ENCODE results near the gene TNS1. TPM values are rescaled to one million over a fixed set of nuclear protein-coding genes. Genes with fewer than 3 reads are reported as not detected.

The TNS1 gene
- total and polyA plus RNA-seq, 9 of the 15 experiments (the other 6 are each of a cell fraction or from before 2014, with no cell fraction given): 0.13 to 2.7 (median 0.77) TPM

DNA sequence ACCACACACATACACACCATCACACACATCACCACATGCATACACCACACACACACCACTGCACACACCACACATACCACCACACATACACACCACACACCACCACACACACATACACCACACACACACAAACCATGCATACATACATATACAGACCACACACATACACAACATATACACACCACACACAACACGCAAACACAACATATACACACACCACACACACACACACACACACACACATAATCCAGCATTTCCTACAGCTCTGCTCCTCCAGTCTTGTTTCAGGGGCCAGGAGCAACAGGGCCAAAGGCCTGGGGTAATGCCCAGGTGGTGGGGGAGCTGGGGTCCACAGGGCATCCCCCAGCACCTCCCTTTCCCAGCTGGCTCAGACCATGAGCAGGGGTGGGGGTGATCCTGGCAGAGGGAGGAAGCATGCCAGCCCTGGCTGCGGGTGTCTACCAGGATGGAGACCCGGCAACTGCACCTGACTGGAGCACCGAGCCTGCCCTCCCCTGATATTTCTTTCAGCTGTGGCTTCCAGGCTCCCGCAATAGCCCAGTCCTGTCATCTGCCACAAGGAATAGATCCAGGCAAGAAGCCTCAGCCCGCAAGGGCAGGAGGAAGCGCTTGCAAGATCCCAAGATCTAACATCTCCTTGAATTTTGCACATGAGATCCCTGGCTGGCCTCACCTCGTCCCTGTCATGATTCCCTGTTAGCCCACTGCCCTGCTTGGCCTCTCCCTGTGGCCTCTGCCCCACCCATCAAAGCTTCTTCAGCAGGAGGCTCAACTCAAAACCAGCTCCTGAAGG, 196.9 kb downstream of the TNS1 start:
- Histone ChIP-seq H3K79me2 (ENCODE audit: control insufficient read depth, insufficient read depth, low read length) (no peaks in the 10 kb centered on the region), H3K9me1 (ENCODE audit: control insufficient read depth, insufficient read depth, low read length) (no peaks in the 10 kb centered on the region), H3K27me3 (ENCODE audit: control insufficient read depth in 2 of 2, insufficient read depth in 2 of 2, low read length in 2 of 2) (no peaks in the 10 kb centered on the region; a peak in 1 of 5 replicates), H4K20me1 (replicated peaks; ENCODE audit: control insufficient read depth, insufficient read depth, low read length) (no peaks in the 10 kb centered on the region), H3K9me3 (replicated peaks; ENCODE audit: control insufficient read depth, insufficient read depth, low read depth, low read length) (no peaks in the 10 kb centered on the region), H3K4me2 (ENCODE audit: insufficient read depth, low read length) (no peak overlapping the region), H3K4me3 (no peak overlapping the region), H2AFZ (ENCODE audit: low read depth, low read length) (no peak overlapping the region), H3K36me3 (ENCODE audit: control insufficient read depth, insufficient read depth, low read length) (no peaks in the 10 kb centered on the region), H3K4me1 (replicated peaks in 1 of 2; ENCODE audit: control insufficient read depth in 2 of 2, insufficient read depth in 2 of 2, low read length in 2 of 2) (peaks cover 0 to 17% of the 10 kb centered on the region in 2 experiments; a peak in 4 of 5 replicates), H3K27ac (ENCODE audit: extremely low read depth, low read depth, low read length) (no peak overlapping the region), H3K9ac (ENCODE audit: insufficient read depth in 1 of 2, low read depth in 2 of 2, low read length in 2 of 2) (no peak overlapping the region)
- DNase-seq (ENCODE audit: extremely low read depth in 1 of 4, low spot score in 3 of 4): no peak
- in situ Hi-C loops (cut with MboI): no loop called here
- no TSS peak for BruUV-seq (replicated peaks)
- intact Hi-C loops (cut with micrococcal nuclease): no loop called here
- 28% methylated on average over 7 of the region's 8 CpGs for WGBS (ENCODE audit: insufficient coverage, low coverage, missing lambda C conversion rate)
- TF ChIP-seq, protein P1, sequence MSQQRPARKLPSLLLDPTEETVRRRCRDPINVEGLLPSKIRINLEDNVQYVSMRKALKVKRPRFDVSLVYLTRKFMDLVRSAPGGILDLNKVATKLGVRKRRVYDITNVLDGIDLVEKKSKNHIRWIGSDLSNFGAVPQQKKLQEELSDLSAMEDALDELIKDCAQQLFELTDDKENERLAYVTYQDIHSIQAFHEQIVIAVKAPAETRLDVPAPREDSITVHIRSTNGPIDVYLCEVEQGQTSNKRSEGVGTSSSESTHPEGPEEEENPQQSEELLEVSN (IDR thresholded peaks at IDR 0.05; ENCODE audit: borderline replicate concordance in 1 of 2, extremely low read depth in 1 of 2, insufficient read depth in 1 of 2, insufficient read length in 1 of 2, low read depth in 1 of 2, low read length in 1 of 2, poor library complexity in 1 of 2, severe bottlenecking in 1 of 2): no peak
- TF ChIP-seq PHF20 (IDR thresholded peaks at IDR 0.05; ENCODE audit: partially characterized antibody) (peak; percentile 38), TRIM24 (IDR thresholded peaks at IDR 0.05) (peak in 1 of 2 experiments; percentile 8; a peak in 1 of 4 replicates)
- TF ChIP-seq, protein P2, sequence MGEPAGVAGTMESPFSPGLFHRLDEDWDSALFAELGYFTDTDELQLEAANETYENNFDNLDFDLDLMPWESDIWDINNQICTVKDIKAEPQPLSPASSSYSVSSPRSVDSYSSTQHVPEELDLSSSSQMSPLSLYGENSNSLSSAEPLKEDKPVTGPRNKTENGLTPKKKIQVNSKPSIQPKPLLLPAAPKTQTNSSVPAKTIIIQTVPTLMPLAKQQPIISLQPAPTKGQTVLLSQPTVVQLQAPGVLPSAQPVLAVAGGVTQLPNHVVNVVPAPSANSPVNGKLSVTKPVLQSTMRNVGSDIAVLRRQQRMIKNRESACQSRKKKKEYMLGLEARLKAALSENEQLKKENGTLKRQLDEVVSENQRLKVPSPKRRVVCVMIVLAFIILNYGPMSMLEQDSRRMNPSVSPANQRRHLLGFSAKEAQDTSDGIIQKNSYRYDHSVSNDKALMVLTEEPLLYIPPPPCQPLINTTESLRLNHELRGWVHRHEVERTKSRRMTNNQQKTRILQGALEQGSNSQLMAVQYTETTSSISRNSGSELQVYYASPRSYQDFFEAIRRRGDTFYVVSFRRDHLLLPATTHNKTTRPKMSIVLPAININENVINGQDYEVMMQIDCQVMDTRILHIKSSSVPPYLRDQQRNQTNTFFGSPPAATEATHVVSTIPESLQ (CRISPR knock-in tag; IDR thresholded peaks at IDR 0.05): no peak
- ChIA-PET POLR2A (no interaction called here), CTCF (ENCODE audit: low intra/inter-chr PET ratio) (no interaction called here)
- FAIRE-seq: no peak
- ATAC-seq: no peak

Data from K562 (cell line).